ENCODE results near the gene ASXL3. TPM values are rescaled to one million over a fixed set of nuclear protein-coding genes. Genes with fewer than 3 reads are reported as not detected.

Gene ASXL3
- total and polyA plus RNA-seq, 4 donors, result 0.19 to 1.3 (median 0.39) TPM

DNA sequence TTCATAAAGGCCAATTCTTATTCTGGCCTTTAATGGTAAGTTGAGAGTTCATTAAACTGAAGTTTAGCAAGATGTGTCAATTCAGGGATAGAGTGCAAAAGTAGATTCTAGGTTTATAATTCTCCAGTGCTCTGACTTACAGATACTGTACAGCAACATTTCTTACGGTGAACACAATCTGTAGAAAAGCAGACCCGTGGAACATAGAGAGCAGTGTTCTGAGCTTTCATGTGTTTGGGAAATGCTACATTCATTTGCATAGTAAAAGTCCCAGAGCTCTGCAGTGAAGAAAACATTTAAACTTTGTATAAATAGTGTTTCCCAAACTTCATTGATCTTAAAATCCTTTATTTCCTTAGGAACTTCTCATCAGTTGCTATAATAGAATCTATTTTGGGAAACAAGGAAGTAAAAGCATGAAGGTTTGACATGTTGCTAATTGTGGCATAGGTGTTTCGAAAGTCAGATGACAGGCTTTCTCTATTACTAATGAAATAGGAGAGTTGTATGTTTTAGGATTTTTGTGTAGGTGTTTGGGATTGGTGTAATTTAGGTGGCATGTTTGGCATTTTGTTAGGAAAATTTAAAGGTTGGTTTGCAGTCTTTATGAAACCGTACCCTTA lies 138.2 kb downstream of the ASXL3 start:
- Histone ChIP-seq H3K4me1 (ENCODE audit: control insufficient read depth in 4 of 4, insufficient read depth in 4 of 4, low read length in 3 of 4) (no peaks in the 10 kb centered on the region), H3K4me3 (ENCODE audit: low read depth in 1 of 3, low read length in 3 of 3) (no peak overlapping the region), H3K9me3 (ENCODE audit: control insufficient read depth in 4 of 4, low read length in 3 of 4) (no peaks in the 10 kb centered on the region), H3K9ac (ENCODE audit: low read depth in 1 of 2, low read length in 2 of 2) (no peak overlapping the region), H3K27me3 (ENCODE audit: control insufficient read depth in 4 of 4, insufficient read depth in 4 of 4, low read length in 3 of 4) (no peaks in the 10 kb centered on the region), H3K36me3 (ENCODE audit: control insufficient read depth in 4 of 4, insufficient read depth in 3 of 4, low read depth in 1 of 4, low read length in 3 of 4) (no peaks in the 10 kb centered on the region), H3K27ac (ENCODE audit: low read depth in 1 of 2, low read length in 2 of 2) (no peak overlapping the region)
- TF ChIP-seq EGR1 (IDR thresholded peaks at IDR 0.05; ENCODE audit: low read depth in 2 of 2), result no peak
- no peak for TF ChIP-seq NR2F2 (IDR thresholded peaks at IDR 0.05)
- peak; percentile 7 to 17 for TF ChIP-seq RXRA (IDR thresholded peaks at IDR 0.05)
- DNase-seq (ENCODE audit: low spot score), result no peak
- WGBS, result 83% methylated on average over 4 of the region's 4 CpGs

DNA sequence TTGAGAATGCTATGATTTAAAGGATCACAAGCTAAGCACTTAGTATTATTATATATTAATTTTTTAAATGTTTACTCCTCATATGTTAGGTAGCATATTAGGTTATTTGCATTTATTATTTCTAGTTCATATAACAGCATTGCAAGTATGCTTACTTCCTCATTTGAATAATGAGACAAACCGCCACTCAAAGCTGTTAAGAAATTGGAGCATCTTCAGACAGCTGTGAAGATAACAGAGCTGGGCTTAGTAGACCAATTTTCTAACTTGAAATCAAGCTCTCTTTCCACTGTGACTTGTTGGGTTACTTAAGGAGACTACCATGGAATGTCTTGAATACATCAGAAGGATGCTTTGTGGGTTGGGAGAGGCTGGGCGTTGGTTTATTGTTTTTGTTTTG lies 139.3 kb downstream of the ASXL3 start:
- H3K4me3 ChIP-seq (ENCODE audit: low read depth in 1 of 3, low read length in 3 of 3), result no peak overlapping the region
- no peak overlapping the region for H3K27ac ChIP-seq (ENCODE audit: low read depth in 1 of 2, low read length in 2 of 2)
- DNase-seq (ENCODE audit: low spot score), result no peak
- H3K4me1 ChIP-seq (ENCODE audit: control insufficient read depth in 4 of 4, insufficient read depth in 4 of 4, low read length in 3 of 4), result no peaks in the 10 kb centered on the region
- no peaks in the 10 kb centered on the region for H3K27me3 ChIP-seq (ENCODE audit: control insufficient read depth in 4 of 4, insufficient read depth in 4 of 4, low read length in 3 of 4)
- H3K9me3 ChIP-seq (ENCODE audit: control insufficient read depth in 4 of 4, low read length in 3 of 4), result no peaks in the 10 kb centered on the region
- H3K36me3 ChIP-seq (ENCODE audit: control insufficient read depth in 4 of 4, insufficient read depth in 3 of 4, low read depth in 1 of 4, low read length in 3 of 4), result no peaks in the 10 kb centered on the region
- 90% methylated on average over 2 of the region's 2 CpGs for WGBS
- TF ChIP-seq, protein P1, sequence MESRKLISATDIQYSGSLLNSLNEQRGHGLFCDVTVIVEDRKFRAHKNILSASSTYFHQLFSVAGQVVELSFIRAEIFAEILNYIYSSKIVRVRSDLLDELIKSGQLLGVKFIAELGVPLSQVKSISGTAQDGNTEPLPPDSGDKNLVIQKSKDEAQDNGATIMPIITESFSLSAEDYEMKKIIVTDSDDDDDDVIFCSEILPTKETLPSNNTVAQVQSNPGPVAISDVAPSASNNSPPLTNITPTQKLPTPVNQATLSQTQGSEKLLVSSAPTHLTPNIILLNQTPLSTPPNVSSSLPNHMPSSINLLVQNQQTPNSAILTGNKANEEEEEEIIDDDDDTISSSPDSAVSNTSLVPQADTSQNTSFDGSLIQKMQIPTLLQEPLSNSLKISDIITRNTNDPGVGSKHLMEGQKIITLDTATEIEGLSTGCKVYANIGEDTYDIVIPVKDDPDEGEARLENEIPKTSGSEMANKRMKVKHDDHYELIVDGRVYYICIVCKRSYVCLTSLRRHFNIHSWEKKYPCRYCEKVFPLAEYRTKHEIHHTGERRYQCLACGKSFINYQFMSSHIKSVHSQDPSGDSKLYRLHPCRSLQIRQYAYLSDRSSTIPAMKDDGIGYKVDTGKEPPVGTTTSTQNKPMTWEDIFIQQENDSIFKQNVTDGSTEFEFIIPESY (IDR thresholded peaks at IDR 0.05), result no peak
- TF ChIP-seq, protein P2, sequence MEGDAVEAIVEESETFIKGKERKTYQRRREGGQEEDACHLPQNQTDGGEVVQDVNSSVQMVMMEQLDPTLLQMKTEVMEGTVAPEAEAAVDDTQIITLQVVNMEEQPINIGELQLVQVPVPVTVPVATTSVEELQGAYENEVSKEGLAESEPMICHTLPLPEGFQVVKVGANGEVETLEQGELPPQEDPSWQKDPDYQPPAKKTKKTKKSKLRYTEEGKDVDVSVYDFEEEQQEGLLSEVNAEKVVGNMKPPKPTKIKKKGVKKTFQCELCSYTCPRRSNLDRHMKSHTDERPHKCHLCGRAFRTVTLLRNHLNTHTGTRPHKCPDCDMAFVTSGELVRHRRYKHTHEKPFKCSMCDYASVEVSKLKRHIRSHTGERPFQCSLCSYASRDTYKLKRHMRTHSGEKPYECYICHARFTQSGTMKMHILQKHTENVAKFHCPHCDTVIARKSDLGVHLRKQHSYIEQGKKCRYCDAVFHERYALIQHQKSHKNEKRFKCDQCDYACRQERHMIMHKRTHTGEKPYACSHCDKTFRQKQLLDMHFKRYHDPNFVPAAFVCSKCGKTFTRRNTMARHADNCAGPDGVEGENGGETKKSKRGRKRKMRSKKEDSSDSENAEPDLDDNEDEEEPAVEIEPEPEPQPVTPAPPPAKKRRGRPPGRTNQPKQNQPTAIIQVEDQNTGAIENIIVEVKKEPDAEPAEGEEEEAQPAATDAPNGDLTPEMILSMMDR (IDR thresholded peaks at IDR 0.05; ENCODE audit: low read depth, low read length, missing input control), result no peak
- TF ChIP-seq HNF4G (IDR thresholded peaks at IDR 0.05) (no peak), RXRA (IDR thresholded peaks at IDR 0.05) (no peak), SP1 (IDR thresholded peaks at IDR 0.05) (no peak), RAD21 (IDR thresholded peaks at IDR 0.05) (no peak), FOXA2 (IDR thresholded peaks at IDR 0.05) (no peak)
- TF ChIP-seq, protein P3, sequence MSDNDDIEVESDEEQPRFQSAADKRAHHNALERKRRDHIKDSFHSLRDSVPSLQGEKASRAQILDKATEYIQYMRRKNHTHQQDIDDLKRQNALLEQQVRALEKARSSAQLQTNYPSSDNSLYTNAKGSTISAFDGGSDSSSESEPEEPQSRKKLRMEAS (IDR thresholded peaks at IDR 0.05), result no peak
- TF ChIP-seq, protein P4, sequence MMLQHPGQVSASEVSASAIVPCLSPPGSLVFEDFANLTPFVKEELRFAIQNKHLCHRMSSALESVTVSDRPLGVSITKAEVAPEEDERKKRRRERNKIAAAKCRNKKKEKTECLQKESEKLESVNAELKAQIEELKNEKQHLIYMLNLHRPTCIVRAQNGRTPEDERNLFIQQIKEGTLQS (IDR thresholded peaks at IDR 0.05), result no peak
- TF ChIP-seq, protein P5, sequence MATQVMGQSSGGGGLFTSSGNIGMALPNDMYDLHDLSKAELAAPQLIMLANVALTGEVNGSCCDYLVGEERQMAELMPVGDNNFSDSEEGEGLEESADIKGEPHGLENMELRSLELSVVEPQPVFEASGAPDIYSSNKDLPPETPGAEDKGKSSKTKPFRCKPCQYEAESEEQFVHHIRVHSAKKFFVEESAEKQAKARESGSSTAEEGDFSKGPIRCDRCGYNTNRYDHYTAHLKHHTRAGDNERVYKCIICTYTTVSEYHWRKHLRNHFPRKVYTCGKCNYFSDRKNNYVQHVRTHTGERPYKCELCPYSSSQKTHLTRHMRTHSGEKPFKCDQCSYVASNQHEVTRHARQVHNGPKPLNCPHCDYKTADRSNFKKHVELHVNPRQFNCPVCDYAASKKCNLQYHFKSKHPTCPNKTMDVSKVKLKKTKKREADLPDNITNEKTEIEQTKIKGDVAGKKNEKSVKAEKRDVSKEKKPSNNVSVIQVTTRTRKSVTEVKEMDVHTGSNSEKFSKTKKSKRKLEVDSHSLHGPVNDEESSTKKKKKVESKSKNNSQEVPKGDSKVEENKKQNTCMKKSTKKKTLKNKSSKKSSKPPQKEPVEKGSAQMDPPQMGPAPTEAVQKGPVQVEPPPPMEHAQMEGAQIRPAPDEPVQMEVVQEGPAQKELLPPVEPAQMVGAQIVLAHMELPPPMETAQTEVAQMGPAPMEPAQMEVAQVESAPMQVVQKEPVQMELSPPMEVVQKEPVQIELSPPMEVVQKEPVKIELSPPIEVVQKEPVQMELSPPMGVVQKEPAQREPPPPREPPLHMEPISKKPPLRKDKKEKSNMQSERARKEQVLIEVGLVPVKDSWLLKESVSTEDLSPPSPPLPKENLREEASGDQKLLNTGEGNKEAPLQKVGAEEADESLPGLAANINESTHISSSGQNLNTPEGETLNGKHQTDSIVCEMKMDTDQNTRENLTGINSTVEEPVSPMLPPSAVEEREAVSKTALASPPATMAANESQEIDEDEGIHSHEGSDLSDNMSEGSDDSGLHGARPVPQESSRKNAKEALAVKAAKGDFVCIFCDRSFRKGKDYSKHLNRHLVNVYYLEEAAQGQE (IDR thresholded peaks at IDR 0.05), result no peak
- H3K9ac ChIP-seq (ENCODE audit: low read depth in 1 of 2, low read length in 2 of 2), result no peak overlapping the region

All from liver (tissue), 9 donors.